Endothelial cell of umbilical vein (primary cell): ENCODE results near the gene CACTIN.

Experiments
- CTCF ChIP-seq, 2 donors: IDR thresholded peaks; 1 replicate in 1 of 2; 2 replicates in 1 of 2; pipeline ENCODE4 v1.5.1; 2011; ENCODE audit warnings: low read length in 2 of 2, mild to moderate bottlenecking in 2 of 2, moderate library complexity in 2 of 2, control low read depth in 1 of 2, inconsistent platforms in 1 of 2, low read depth in 1 of 2; ENCODE audit not compliant: insufficient read depth in 1 of 2; ENCODE audit errors: extremely low read depth in 1 of 2
- EZH2 ChIP-seq: IDR thresholded peaks from 2 replicates; pipeline ENCODE4 v1.6.1; 2012; ENCODE audit warnings: borderline replicate concordance, low read depth, mild to moderate bottlenecking, moderate library complexity, low read length, inconsistent platforms; ENCODE audit not compliant: severe bottlenecking
- JUN ChIP-seq: IDR thresholded peaks from 2 replicates; pipeline ENCODE4 v1.6.1; 2011; ENCODE audit warnings: borderline replicate concordance, low read depth; ENCODE audit not compliant: insufficient read length, insufficient read depth
- POLR2A ChIP-seq: IDR thresholded peaks from 2 replicates; pipeline ENCODE4 v1.6.1; 2012; ENCODE audit warnings: low read depth, mild to moderate bottlenecking, control low read depth, low read length
- POLR2AphosphoS5 ChIP-seq: IDR thresholded peaks from 2 replicates; pipeline ENCODE4 v1.6.1; 2012; ENCODE audit warnings: low read depth, mild to moderate bottlenecking, control low read depth, low read length, moderate library complexity; ENCODE audit not compliant: insufficient read depth

GRCh38 chr19:3570606-3571011 is 56.0 kb downstream of the CACTIN start:
- no peak for TF ChIP-seq CTCF (IDR thresholded peaks at IDR 0.05; ENCODE audit: extremely low read depth in 1 of 2, insufficient read depth in 1 of 2, low read depth in 1 of 2, low read length in 2 of 2)
- no peak for TF ChIP-seq JUN
- no peak for TF ChIP-seq EZH2
- no peak for TF ChIP-seq POLR2A
- no peak for TF ChIP-seq POLR2AphosphoS5
